Right lobe of liver (tissue), 6 donors: ENCODE measurements around the gene EMX2. TPM values are rescaled to one million over a fixed set of nuclear protein-coding genes. Genes with fewer than 3 reads are reported as not detected.

Experiments used
- ATAC-seq, 4 donors: fragments of 200-7000 bp; cut with Tn5 transposase; one replicate each; pipeline ENCODE4 v1.9.1; 2020; ENCODE audit warnings: mild to moderate bottlenecking in 4 of 4, moderate library complexity in 4 of 4
- DNase-seq, 3 donors: peaks; one replicate each; pipeline ENCODE4 v3.0.0-alpha.2; 2020
- H3K27ac ChIP-seq, 3 donors: fragments of 200-600 bp; one replicate each; pipeline ENCODE4 v1.8.0; 2022
- H3K27me3 ChIP-seq, 2 donors: fragments of 200-600 bp; one replicate each; pipeline ENCODE4 v1.8.0; 2022
- H3K36me3 ChIP-seq, 4 donors: fragments of 200-600 bp; sonication (generic) in 1 of 4; one replicate each; pipeline versions ENCODE4 v1.5.1 to v1.8.0; 2017 to 2022; ENCODE audit warnings: control low read depth in 1 of 4
- H3K4me1 ChIP-seq, 4 donors: fragments of 200-600 bp; sonication (generic) in 1 of 4; one replicate each; pipeline versions ENCODE4 v1.5.1 to v1.8.0; 2017 to 2022; ENCODE audit warnings: control low read depth in 1 of 4
- H3K4me3 ChIP-seq, 3 donors: fragments of 200-600 bp; one replicate each; pipeline ENCODE4 v1.8.0; 2022
- H3K9me3 ChIP-seq, 4 donors: fragments of 200-600 bp; sonication (generic) in 1 of 4; one replicate each; pipeline versions ENCODE4 v1.5.1 to v1.8.0; 2017 to 2022; ENCODE audit warnings: control low read depth in 1 of 4
- POLR2A ChIP-seq: fragments of 450-650 bp; IDR thresholded peaks from one replicate; pipeline ENCODE4 v1.6.1; 2017; ENCODE audit warnings: antibody characterized with exemption, mild to moderate bottlenecking
- whole genome bisulfite sequencing: methylation state at CpG from one replicate; pipeline ENCODE4 v1.1.6; 2018; ENCODE audit warnings: low coverage, low lambda C conversion rate; ENCODE audit not compliant: insufficient coverage; ENCODE audit errors: missing lambda C conversion rate; 5-methylcytosine and 5-hydroxymethylcytosine counted together
- intact Hi-C, 2 donors: fragments of 100-400 bp; cut with DNase I; formaldehyde crosslinking; loops; one replicate each; pipeline versions ENCODE4 v1.11.2 to v1.14.1; 2022
- total RNA-seq, 6 experiments: library from RNA; depleted of rRNA in 2 of 6; stranded (reverse); fragments of >200 nt in 2 of 6; fragmentation: NEBNext Ultra II Directional in 3 of 6; extraction: Animal tissue kit (Norgen Biotek cat#: 25700) in 3 of 6; gene quantifications; one replicate each; pipeline versions ENCODE4 v1.1.0 to v1.2.4, GENCODE V29; 2016 to 2023
- TF ChIP-seq, protein P1 (sequence below), 4 donors: fragments of 200-600 bp in 3 of 4; fragments of 450-650 bp in 1 of 4; IDR thresholded peaks; one replicate each; pipeline versions ENCODE4 v1.5.1 to v1.8.0; 2016 to 2022; ENCODE audit warnings: antibody characterized with exemption in 4 of 4, mild to moderate bottlenecking in 2 of 4
- donor health status: DM: no; HTN: yes; CAD: no.
- donor health status: DM: no; HTN: no; CAD: no.
- donor health status: DM: no; HTN: no; CAD: no.
- donor health status: DM: no; HTN: yes; CAD: no.
- donor health status: DM: no; HTN: yes; CAD: no.

Gene EMX2
- total RNA-seq, 6 experiments from 2014 or later: not detected

DNA sequence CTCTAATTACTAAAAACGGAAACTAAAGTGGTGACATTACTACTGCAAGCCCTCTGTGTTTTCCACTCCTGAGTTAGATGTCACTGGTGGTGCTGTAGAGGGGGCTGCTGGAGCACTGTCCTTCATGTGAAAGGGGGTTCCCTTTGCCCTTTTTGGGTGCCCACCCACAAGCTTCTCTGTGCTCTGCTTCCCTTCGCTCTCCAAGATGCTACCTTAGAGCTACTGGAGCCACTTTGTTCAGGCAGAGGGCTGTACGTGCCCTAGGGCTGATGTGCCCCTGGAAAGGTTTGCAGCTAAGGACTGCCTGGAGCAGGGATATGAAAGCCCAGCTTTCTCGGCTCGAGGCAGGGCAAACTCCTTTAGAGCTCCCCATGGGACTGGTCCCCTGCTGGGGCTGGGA lies 28.3 kb downstream of the EMX2 start:
- ATAC-seq: no peak
- intact Hi-C loops: no loop called here
- Histone ChIP-seq H3K36me3 (no peaks in the 10 kb centered on the region), H3K27me3 (no peaks in the 10 kb centered on the region), H3K27ac (no peak overlapping the region), H3K4me3 (no peak overlapping the region), H3K9me3 (no peaks in the 10 kb centered on the region), H3K4me1 (no peaks in the 10 kb centered on the region)
- 26% methylated on average over 4 of the region's 5 CpGs for WGBS
- DNase-seq: no peak
- TF ChIP-seq POLR2A: no peak
- TF ChIP-seq, protein P1, sequence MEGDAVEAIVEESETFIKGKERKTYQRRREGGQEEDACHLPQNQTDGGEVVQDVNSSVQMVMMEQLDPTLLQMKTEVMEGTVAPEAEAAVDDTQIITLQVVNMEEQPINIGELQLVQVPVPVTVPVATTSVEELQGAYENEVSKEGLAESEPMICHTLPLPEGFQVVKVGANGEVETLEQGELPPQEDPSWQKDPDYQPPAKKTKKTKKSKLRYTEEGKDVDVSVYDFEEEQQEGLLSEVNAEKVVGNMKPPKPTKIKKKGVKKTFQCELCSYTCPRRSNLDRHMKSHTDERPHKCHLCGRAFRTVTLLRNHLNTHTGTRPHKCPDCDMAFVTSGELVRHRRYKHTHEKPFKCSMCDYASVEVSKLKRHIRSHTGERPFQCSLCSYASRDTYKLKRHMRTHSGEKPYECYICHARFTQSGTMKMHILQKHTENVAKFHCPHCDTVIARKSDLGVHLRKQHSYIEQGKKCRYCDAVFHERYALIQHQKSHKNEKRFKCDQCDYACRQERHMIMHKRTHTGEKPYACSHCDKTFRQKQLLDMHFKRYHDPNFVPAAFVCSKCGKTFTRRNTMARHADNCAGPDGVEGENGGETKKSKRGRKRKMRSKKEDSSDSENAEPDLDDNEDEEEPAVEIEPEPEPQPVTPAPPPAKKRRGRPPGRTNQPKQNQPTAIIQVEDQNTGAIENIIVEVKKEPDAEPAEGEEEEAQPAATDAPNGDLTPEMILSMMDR (IDR thresholded peaks at IDR 0.05): no peak

DNA sequence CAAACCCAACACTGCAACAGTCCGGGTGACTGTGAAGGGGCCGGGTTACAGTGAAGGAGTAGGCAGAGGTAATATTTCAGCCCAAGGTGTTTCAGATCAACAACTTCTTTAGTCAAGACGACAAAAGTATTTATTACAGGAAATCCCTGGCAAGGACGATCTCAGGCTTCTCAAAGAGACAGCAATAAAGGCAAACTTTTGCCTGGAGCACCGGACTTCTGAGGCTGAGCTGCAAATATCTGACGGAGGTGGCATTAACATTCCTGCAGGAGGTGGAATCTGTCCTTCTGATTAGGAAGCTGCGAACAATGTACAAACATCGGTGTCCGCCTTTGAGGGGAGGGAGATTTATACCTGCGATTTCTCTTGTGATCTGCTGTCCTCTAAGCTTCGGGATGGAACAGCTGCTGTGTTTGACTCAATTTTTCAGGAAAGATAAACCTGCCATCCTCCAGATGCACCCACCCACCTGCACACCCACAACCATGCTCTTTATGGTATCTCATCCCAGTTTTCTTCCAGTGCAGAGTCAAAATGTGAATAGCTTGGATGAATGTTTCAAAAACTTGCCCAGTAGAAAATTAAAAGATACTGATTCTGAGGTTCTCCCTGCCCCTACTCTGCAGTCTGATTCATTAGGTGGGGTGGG lies 32.1 kb downstream of the EMX2 start:
- WGBS: 33% methylated on average over 11 of the region's 11 CpGs
- DNase-seq (no peak), ATAC-seq (no peak)

DNA sequence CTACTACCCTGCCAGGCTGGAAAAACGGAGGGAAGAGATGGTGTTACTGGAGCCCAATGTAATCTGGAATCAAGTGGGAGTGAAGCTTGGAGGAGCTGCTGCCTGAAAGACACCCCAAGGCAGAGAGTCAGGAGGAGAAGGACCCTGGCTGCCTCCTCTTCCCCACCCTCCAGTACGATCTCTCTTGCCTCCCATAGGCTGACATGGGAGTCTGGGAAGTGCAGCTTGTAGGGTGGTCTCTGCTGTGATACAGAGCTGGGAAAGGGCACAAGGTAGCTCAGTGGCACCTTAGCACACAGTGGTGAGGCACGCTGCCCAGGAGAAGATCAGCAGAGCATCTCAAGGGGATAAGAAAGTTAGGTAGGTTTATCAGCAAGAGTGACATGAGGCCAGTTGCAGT lies 35.9 kb downstream of the EMX2 start:
- no peak for TF ChIP-seq POLR2A
- TF ChIP-seq, protein P1 (IDR thresholded peaks at IDR 0.05): no peak
- intact Hi-C loops: no loop called here
- ATAC-seq (no peak), DNase-seq (no peak)
- Histone ChIP-seq H3K4me1 (no peaks in the 10 kb centered on the region), H3K36me3 (no peaks in the 10 kb centered on the region), H3K9me3 (no peaks in the 10 kb centered on the region), H3K4me3 (no peak overlapping the region), H3K27ac (no peak overlapping the region), H3K27me3 (no peaks in the 10 kb centered on the region)
- WGBS: 58% methylated on average over 3 of the region's 3 CpGs

More for the DNA sequence above, 32.1 kb downstream of the EMX2 start:
- intact Hi-C loops: no loop called here
- TF ChIP-seq, protein P1 (IDR thresholded peaks at IDR 0.05): no peak
- no peak for TF ChIP-seq POLR2A
- Histone ChIP-seq H3K27me3 (no peaks in the 10 kb centered on the region), H3K36me3 (no peaks in the 10 kb centered on the region), H3K4me1 (no peaks in the 10 kb centered on the region), H3K27ac (no peak overlapping the region), H3K9me3 (no peaks in the 10 kb centered on the region), H3K4me3 (no peak overlapping the region)

DNA sequence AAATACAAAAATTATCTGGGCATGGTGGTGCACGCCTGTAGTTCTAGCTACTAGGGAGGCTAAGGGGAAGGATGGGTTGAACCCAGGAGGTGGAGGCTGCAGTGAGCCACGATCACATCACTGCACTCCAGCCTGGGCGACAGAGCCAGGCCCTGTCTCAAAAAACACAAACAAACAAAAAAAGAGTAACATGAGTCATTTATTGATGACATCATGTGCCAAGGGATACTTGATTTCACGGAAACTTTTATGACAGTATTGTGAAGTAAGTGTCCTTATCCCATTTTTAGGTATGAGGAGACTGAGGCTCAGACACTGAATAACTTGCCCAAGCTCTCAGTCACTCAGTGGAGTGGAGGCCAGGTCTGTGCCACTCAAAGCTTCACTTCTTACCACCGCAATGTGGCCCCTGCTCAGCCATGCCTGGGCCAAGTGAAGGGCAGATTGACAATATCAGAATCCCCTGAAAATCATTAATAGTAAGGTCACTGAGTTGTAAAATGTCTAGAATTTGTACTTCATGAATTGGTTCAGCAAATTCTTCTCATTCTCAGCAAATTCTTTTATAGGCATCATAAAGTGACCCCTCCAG lies 36.5 kb downstream of the EMX2 start:
- no peaks in the 10 kb centered on the region for H3K36me3 ChIP-seq
- no peak for TF ChIP-seq POLR2A
- TF ChIP-seq, protein P1 (IDR thresholded peaks at IDR 0.05): no peak
- ATAC-seq: no peak
- intact Hi-C loops: no loop called here
- WGBS: 66% methylated on average over 4 of the region's 5 CpGs
- no peak overlapping the region for H3K4me3 ChIP-seq
- no peaks in the 10 kb centered on the region for H3K9me3 ChIP-seq
- H3K27ac ChIP-seq: no peak overlapping the region
- H3K4me1 ChIP-seq: no peaks in the 10 kb centered on the region
- no peaks in the 10 kb centered on the region for H3K27me3 ChIP-seq
- no peak for DNase-seq
